ENCODE results near the gene HRG. TPM values are rescaled to one million over a fixed set of nuclear protein-coding genes. Genes with fewer than 3 reads are reported as not detected.

HRG gene, protein sequence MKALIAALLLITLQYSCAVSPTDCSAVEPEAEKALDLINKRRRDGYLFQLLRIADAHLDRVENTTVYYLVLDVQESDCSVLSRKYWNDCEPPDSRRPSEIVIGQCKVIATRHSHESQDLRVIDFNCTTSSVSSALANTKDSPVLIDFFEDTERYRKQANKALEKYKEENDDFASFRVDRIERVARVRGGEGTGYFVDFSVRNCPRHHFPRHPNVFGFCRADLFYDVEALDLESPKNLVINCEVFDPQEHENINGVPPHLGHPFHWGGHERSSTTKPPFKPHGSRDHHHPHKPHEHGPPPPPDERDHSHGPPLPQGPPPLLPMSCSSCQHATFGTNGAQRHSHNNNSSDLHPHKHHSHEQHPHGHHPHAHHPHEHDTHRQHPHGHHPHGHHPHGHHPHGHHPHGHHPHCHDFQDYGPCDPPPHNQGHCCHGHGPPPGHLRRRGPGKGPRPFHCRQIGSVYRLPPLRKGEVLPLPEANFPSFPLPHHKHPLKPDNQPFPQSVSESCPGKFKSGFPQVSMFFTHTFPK
- not detected in 2 replicates for total RNA-seq (2021)
- long read RNA-seq: 0 reads

GRCh38 chr3:186665625-186666188, at the start of gene HRG:
TSS of gene HRG (plus strand) at chr3:186666014. CDS start at chr3:186666032, 18 bp downstream.
- no peak within 1 kb of the TSS for H4K91ac ChIP-seq (ENCODE audit: insufficient read length, low read depth, low read length)
- no peak within 1 kb of the TSS for H3K4me3 Mint-ChIP-seq
- H3K4me1 ChIP-seq (ENCODE audit: insufficient read depth, low read length): peaks cover 15% of the 10 kb centered on the region
- H2AFZ ChIP-seq (ENCODE audit: low read length): no peak within 1 kb of the TSS
- DNase-seq: no peak
- no peaks in the 10 kb centered on the region for H3K79me1 ChIP-seq (ENCODE audit: insufficient read depth, low read depth, low read length, poor library complexity, severe bottlenecking)
- H2BK15ac ChIP-seq (ENCODE audit: low read depth, low read length): no peak within 1 kb of the TSS
- no peak within 1 kb of the TSS for H2BK5ac ChIP-seq (ENCODE audit: insufficient read length, low read length)
- H2AK5ac ChIP-seq (ENCODE audit: insufficient read length, low read length): no peak within 1 kb of the TSS
- no peaks in the 10 kb centered on the region for H4K20me1 ChIP-seq (ENCODE audit: control insufficient read depth, insufficient read depth, insufficient read length)
- peak within 1 kb of the TSS; percentile 55; the same call in 1 of the 2 replicates for H3K14ac ChIP-seq (ENCODE audit: insufficient read depth, low read length)
- H2BK12ac ChIP-seq (ENCODE audit: insufficient read length, low read depth, low read length): no peak within 1 kb of the TSS
- TF ChIP-seq, protein P1, sequence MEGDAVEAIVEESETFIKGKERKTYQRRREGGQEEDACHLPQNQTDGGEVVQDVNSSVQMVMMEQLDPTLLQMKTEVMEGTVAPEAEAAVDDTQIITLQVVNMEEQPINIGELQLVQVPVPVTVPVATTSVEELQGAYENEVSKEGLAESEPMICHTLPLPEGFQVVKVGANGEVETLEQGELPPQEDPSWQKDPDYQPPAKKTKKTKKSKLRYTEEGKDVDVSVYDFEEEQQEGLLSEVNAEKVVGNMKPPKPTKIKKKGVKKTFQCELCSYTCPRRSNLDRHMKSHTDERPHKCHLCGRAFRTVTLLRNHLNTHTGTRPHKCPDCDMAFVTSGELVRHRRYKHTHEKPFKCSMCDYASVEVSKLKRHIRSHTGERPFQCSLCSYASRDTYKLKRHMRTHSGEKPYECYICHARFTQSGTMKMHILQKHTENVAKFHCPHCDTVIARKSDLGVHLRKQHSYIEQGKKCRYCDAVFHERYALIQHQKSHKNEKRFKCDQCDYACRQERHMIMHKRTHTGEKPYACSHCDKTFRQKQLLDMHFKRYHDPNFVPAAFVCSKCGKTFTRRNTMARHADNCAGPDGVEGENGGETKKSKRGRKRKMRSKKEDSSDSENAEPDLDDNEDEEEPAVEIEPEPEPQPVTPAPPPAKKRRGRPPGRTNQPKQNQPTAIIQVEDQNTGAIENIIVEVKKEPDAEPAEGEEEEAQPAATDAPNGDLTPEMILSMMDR (conservative IDR thresholded peaks at IDR 0.05): no peak
- H3K27ac ChIP-seq (ENCODE audit: insufficient read length, low read depth, low read length): no peak within 1 kb of the TSS
- no CpG with 5 or more reads among the region's 8 CpGs for WGBS (ENCODE audit: extremely low coverage, insufficient read length, low lambda C conversion rate)
- no peak within 1 kb of the TSS for H4K8ac ChIP-seq (replicated peaks; ENCODE audit: insufficient read length, low read depth, low read length)
- no peak within 1 kb of the TSS for H3K18ac ChIP-seq (ENCODE audit: insufficient read length, low read depth, low read length)
- no peaks in the 10 kb centered on the region for H3K36me3 Mint-ChIP-seq (ENCODE audit: insufficient read depth in 1 of 3, low read depth in 3 of 3)
- H3K79me2 ChIP-seq (ENCODE audit: insufficient read depth, low read length): no peaks in the 10 kb centered on the region
- no peak within 1 kb of the TSS for H2BK120ac ChIP-seq (ENCODE audit: low read depth, low read length, poor library complexity, severe bottlenecking)
- H2BK20ac ChIP-seq (ENCODE audit: low read depth, low read length, poor library complexity, severe bottlenecking): no peak within 1 kb of the TSS
- H3K27ac Mint-ChIP-seq: no peak within 1 kb of the TSS
- no peaks in the 10 kb centered on the region for H3K9me3 ChIP-seq (ENCODE audit: control insufficient read depth, low read depth, low read length)
- H3K27me3 ChIP-seq (ENCODE audit: insufficient read depth, low read length): no peaks in the 10 kb centered on the region
- peaks cover 41 to 59% of the 10 kb centered on the region in 2 experiments for H3K4me1 Mint-ChIP-seq
- H3T11ph ChIP-seq (ENCODE audit: low read length): no peak within 1 kb of the TSS
- H3K27me3 Mint-ChIP-seq (ENCODE audit: low read depth): no peaks in the 10 kb centered on the region
- no peak within 1 kb of the TSS for H3K56ac ChIP-seq (ENCODE audit: insufficient read length, low read depth, low read length)
- no peak within 1 kb of the TSS for H3K4me2 ChIP-seq (ENCODE audit: insufficient read depth, insufficient read length, low read length)
- H3K4ac ChIP-seq (ENCODE audit: low read depth, low read length): no peak within 1 kb of the TSS
- H3K23ac ChIP-seq (ENCODE audit: insufficient read length, low read depth, low read length): no peak within 1 kb of the TSS
- no peaks in the 10 kb centered on the region for H3K23me2 ChIP-seq (ENCODE audit: insufficient read length, low read depth, low read length, poor library complexity, severe bottlenecking)
- H3K9me3 Mint-ChIP-seq: no peaks in the 10 kb centered on the region
- H4K5ac ChIP-seq (ENCODE audit: insufficient read length, low read depth, low read length): no peak within 1 kb of the TSS
- no peak within 1 kb of the TSS for H3K9ac ChIP-seq (ENCODE audit: extremely low read depth, insufficient read length, low read length)

All from H9 (cell line).